HCT116 (cell line): ENCODE results near the gene CCDC159. TPM values are rescaled to one million over a fixed set of nuclear protein-coding genes. Genes with fewer than 3 reads are reported as not detected.

Source experiments
- ATAC-seq: fragments of 200-7000 bp; cut with Tn5 transposase; 2 replicates; pipeline ENCODE4 v1.9.1; 2020; ENCODE audit warnings: mild to moderate bottlenecking, moderate library complexity
- BruUV-seq: library from RNA; stranded (reverse); fragments of 400-500 nt; replicated peaks from 2 replicates; lab custom pipeline; 2021; lab: Mats Ljungman, UMichigan
- CTCF ChIA-PET: fragments of 300-600 bp; sonication (Branson Sonifier 250); formaldehyde crosslinking; loops from one replicate; lab custom pipeline; 2021; ENCODE audit warnings: antibody characterized with exemption; lab: Charles Lee
- POLR2A ChIA-PET: fragments of 300-600, 350-600 bp; sonication (Branson Sonifier 250); formaldehyde crosslinking; loops from one replicate; lab custom pipeline; 2021; ENCODE audit warnings: antibody characterized with exemption; lab: Charles Lee
- RAD21 ChIA-PET, 2 experiments: fragments of 300-600 bp; sonication (Branson Sonifier 250); formaldehyde crosslinking; loops; one replicate each; lab custom pipeline; 2023; ENCODE audit warnings: low total read pairs in 2 of 2; ENCODE audit not compliant: uncharacterized antibody in 2 of 2, unreplicated experiment in 2 of 2, low non-redundant PET in 1 of 2; lab: Charles Lee
- DNase-seq: peaks from one replicate; pipeline ENCODE4 v3.0.0-alpha.2; 2010; ENCODE audit warnings: low read depth, low spot score
- H2AFZ ChIP-seq: fragments of 200-600 bp; shearing (Covaris generic), sonication (generic); 2 replicates; pipeline ENCODE4 v1.6.1; 2017; ENCODE audit warnings: low read depth, mixed run types, mixed read lengths, antibody characterized with exemption, low read length; ENCODE audit not compliant: poor library complexity, severe bottlenecking
- H3K27ac ChIP-seq: 2 replicates; pipeline ENCODE4 v1.5.1; 2012; ENCODE audit warnings: low read depth, low read length
- H3K27me3 ChIP-seq: fragments of 200-600 bp; sonication (generic); 2 replicates; pipeline ENCODE4 v1.6.1; 2016; ENCODE audit warnings: mixed run types, low read length, mixed read lengths; ENCODE audit not compliant: insufficient read depth
- H3K36me3 ChIP-seq, 2 experiments: fragments of 200-500 bp in 1 of 2; fragments of 200-600 bp in 1 of 2; sonication (Bioruptor generic) in 1 of 2; sonication (generic) in 1 of 2; 2 replicates each; pipeline versions ENCODE4 v1.5.1 to v1.6.1; 2014 to 2016; ENCODE audit warnings: low read length in 2 of 2, inconsistent platforms in 1 of 2, mixed read lengths in 1 of 2, mixed run types in 1 of 2; ENCODE audit not compliant: insufficient read depth in 2 of 2, control insufficient read depth in 1 of 2
- H3K4me1 ChIP-seq, 2 experiments: fragments of 200-600 bp in 1 of 2; sonication (generic) in 1 of 2; 2 replicates each; pipeline versions ENCODE4 v1.5.1 to v1.6.1; 2012 to 2017; ENCODE audit warnings: low read length in 2 of 2, inconsistent platforms in 1 of 2, mild to moderate bottlenecking in 1 of 2, mixed read lengths in 1 of 2, mixed run types in 1 of 2, moderate library complexity in 1 of 2; ENCODE audit not compliant: insufficient read depth in 2 of 2, control insufficient read depth in 1 of 2
- H3K4me2 ChIP-seq: fragments of 200-600 bp; sonication (generic); 2 replicates; pipeline ENCODE4 v1.6.1; 2017; ENCODE audit warnings: mixed run types, low read length, mixed read lengths
- H3K4me3 ChIP-seq, 2 experiments: fragments of 200-600 bp in 1 of 2; sonication (generic) in 1 of 2; replicated peaks in 1 of 2; 2 replicates each; pipeline ENCODE4 v1.5.1; 2011 to 2016; ENCODE audit warnings: low read length in 2 of 2, control low read depth in 1 of 2, low read depth in 1 of 2, mild to moderate bottlenecking in 1 of 2, mixed read lengths in 1 of 2, mixed run types in 1 of 2
- H3K79me2 ChIP-seq: fragments of 200-600 bp; sonication (generic); 2 replicates; pipeline ENCODE4 v1.6.1; 2017; ENCODE audit warnings: mild to moderate bottlenecking, mixed run types, low read length, moderate library complexity, mixed read lengths; ENCODE audit not compliant: insufficient read depth
- H3K9ac ChIP-seq: fragments of 200-600 bp; sonication (generic); 2 replicates; pipeline ENCODE4 v1.6.1; 2016; ENCODE audit warnings: low read length, mixed read lengths
- H3K9me2 ChIP-seq: fragments of 200-600 bp; sonication (generic), shearing (Covaris generic); 2 replicates; pipeline ENCODE4 v1.6.1; 2017; ENCODE audit warnings: mixed run types, mild to moderate bottlenecking, moderate library complexity; ENCODE audit not compliant: insufficient read depth
- H3K9me3 ChIP-seq, 2 experiments: fragments of 200-500 bp in 1 of 2; fragments of 200-600 bp in 1 of 2; sonication (Bioruptor generic) in 1 of 2; sonication (generic) in 1 of 2; 2 replicates each; pipeline ENCODE4 v1.6.1; 2014 to 2017; ENCODE audit warnings: low read length in 2 of 2, mixed read lengths in 2 of 2, inconsistent platforms in 1 of 2, low read depth in 1 of 2, mild to moderate bottlenecking in 1 of 2, mixed run types in 1 of 2, moderate library complexity in 1 of 2; ENCODE audit not compliant: control insufficient read depth in 1 of 2, insufficient read depth in 1 of 2
- H4K20me1 ChIP-seq: fragments of 200-600 bp; sonication (generic), shearing (Covaris generic); 2 replicates; pipeline ENCODE4 v1.6.1; 2017; ENCODE audit warnings: mixed run types, mild to moderate bottlenecking, moderate library complexity; ENCODE audit not compliant: insufficient read depth
- CBX3 ChIP-seq: IDR thresholded peaks from 2 replicates; pipeline ENCODE4 v1.6.1; 2012; ENCODE audit warnings: low read depth
- CEBPB ChIP-seq: IDR thresholded peaks from 2 replicates; pipeline ENCODE4 v1.6.1; 2012; ENCODE audit warnings: low read depth
- EZH2 ChIP-seq: fragments of 200-600 bp; sonication (generic); IDR thresholded peaks from 2 replicates; pipeline ENCODE4 v1.6.1; 2017; ENCODE audit warnings: antibody characterized with exemption, mixed run types
- EZH2phosphoT487 ChIP-seq: fragments of 200-600 bp; IDR thresholded peaks from 2 replicates; pipeline ENCODE4 v1.6.1; 2018; ENCODE audit warnings: antibody characterized with exemption, borderline replicate concordance
- POLR2A ChIP-seq: IDR thresholded peaks from 2 replicates; pipeline ENCODE4 v1.7.0; 2011; ENCODE audit warnings: borderline replicate concordance; ENCODE audit not compliant: insufficient read depth, insufficient read length; ENCODE audit errors: extremely low read depth
- POLR2AphosphoS5 ChIP-seq: IDR thresholded peaks from 2 replicates; pipeline ENCODE4 v1.6.1; 2011; ENCODE audit warnings: mild to moderate bottlenecking, low read depth, low read length, moderate library complexity
- SIN3A ChIP-seq: IDR thresholded peaks from 2 replicates; pipeline ENCODE4 v1.6.1; 2012; ENCODE audit warnings: low read depth
- SP1 ChIP-seq: IDR thresholded peaks from 2 replicates; pipeline ENCODE4 v1.6.1; 2012; ENCODE audit warnings: low read depth
- SRF ChIP-seq: IDR thresholded peaks from 2 replicates; pipeline ENCODE4 v1.6.1; 2012; ENCODE audit warnings: low read depth
- YY1 ChIP-seq: IDR thresholded peaks from 2 replicates; pipeline ENCODE4 v1.6.1; 2011; ENCODE audit warnings: low read length, low read depth, moderate library complexity, mild to moderate bottlenecking; ENCODE audit not compliant: insufficient replicate concordance; ENCODE audit errors: extremely low read depth
- ZFX ChIP-seq: fragments of 450-650 bp; IDR thresholded peaks from 2 replicates; pipeline ENCODE4 v1.6.1; 2017
- ZNF274 ChIP-seq: fragments of 200-500 bp; sonication (Bioruptor generic); IDR thresholded peaks from 2 replicates; pipeline ENCODE4 v1.6.1; 2014; ENCODE audit warnings: mild to moderate bottlenecking, low read depth, low read length, inconsistent platforms
- intact Hi-C: fragments of 100-400 bp; cut with micrococcal nuclease; formaldehyde crosslinking; loops from 2 replicates; pipeline ENCODE4 v1.10.0; 2022
- total RNA-seq: library from RNA; stranded (reverse); gene quantifications from one replicate; pipeline ENCODE4 v1.2.1, GENCODE V29; 2021; ENCODE audit not compliant: unreplicated experiment
- TF ChIP-seq, protein P1 (sequence below): IDR thresholded peaks from 2 replicates; pipeline ENCODE4 v1.6.1; 2012; ENCODE audit warnings: low read depth
- TF ChIP-seq, protein P2 (sequence below): IDR thresholded peaks from 2 replicates; pipeline ENCODE4 v1.6.1; 2011; ENCODE audit warnings: mild to moderate bottlenecking, low read length, moderate library complexity; ENCODE audit not compliant: insufficient replicate concordance; ENCODE audit errors: extremely low read depth
- TF ChIP-seq, protein P3 (sequence below): IDR thresholded peaks from 2 replicates; pipeline ENCODE4 v1.6.1; 2012
- TF ChIP-seq, protein P4 (sequence below), 3 experiments: fragments of 200-600 bp in 1 of 3; sonication (generic) in 1 of 3; IDR thresholded peaks in 2 of 3; conservative IDR thresholded peaks in 1 of 3; 2 replicates each; pipeline ENCODE4 v1.5.1; 2012 to 2017; ENCODE audit warnings: low read depth in 2 of 3, low read length in 2 of 3, antibody characterized with exemption in 1 of 3, borderline replicate concordance in 1 of 3, control low read depth in 1 of 3, mild to moderate bottlenecking in 1 of 3, mixed read lengths in 1 of 3, mixed run types in 1 of 3, moderate library complexity in 1 of 3; ENCODE audit not compliant: insufficient read depth in 1 of 3

CCDC159 gene
- total RNA-seq, 1 experiment from 2014 or later: 7.7 TPM

DNA sequence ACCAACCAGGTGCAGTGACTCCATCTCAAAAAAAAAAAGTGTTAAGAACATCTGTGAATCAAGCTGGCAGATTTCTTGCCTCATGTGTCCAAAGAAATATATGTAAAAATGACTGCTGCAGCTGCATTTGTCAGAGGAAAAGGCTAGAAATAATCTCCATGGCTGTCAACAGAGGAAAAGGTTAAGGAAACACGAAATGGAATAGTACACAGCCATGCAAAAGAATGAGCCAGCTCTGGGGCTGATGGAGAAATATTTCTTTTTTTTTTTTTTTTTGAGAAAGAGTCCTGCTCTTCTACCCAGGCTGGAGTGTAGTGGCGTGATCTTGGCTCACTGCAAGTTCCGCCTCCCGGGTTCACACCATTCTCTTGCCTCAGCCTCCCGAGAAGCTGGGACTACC, 13.5 kb upstream of the CCDC159 start:
- Histone ChIP-seq H3K9ac (no peak overlapping the region), H3K4me3 (no peak overlapping the region), H4K20me1 (no peaks in the 10 kb centered on the region), H3K79me2 (no peaks in the 10 kb centered on the region), H2AFZ (no peak overlapping the region), H3K4me2 (no peak overlapping the region), H3K27ac (no peak overlapping the region), H3K36me3 (peaks cover 7 to 16% of the 10 kb centered on the region in 2 experiments), H3K9me3 (no peaks in the 10 kb centered on the region), H3K27me3 (no peaks in the 10 kb centered on the region), H3K4me1 (no peaks in the 10 kb centered on the region), H3K9me2 (no peaks in the 10 kb centered on the region)
- CTCF ChIA-PET: no interaction called here
- DNase-seq (no peak), ATAC-seq (no peak)
- POLR2A ChIA-PET: no interaction called here
- BruUV-seq: no TSS peak
- intact Hi-C loops: no loop called here
- TF ChIP-seq CBX3 (no peak), ZFX (no peak), SIN3A (no peak), CEBPB (no peak), EZH2phosphoT487 (no peak), SRF (no peak), SP1 (no peak), POLR2AphosphoS5 (no peak), EZH2 (no peak), POLR2A (no peak), ZNF274 (no peak), YY1 (no peak)
- TF ChIP-seq, protein P1, sequence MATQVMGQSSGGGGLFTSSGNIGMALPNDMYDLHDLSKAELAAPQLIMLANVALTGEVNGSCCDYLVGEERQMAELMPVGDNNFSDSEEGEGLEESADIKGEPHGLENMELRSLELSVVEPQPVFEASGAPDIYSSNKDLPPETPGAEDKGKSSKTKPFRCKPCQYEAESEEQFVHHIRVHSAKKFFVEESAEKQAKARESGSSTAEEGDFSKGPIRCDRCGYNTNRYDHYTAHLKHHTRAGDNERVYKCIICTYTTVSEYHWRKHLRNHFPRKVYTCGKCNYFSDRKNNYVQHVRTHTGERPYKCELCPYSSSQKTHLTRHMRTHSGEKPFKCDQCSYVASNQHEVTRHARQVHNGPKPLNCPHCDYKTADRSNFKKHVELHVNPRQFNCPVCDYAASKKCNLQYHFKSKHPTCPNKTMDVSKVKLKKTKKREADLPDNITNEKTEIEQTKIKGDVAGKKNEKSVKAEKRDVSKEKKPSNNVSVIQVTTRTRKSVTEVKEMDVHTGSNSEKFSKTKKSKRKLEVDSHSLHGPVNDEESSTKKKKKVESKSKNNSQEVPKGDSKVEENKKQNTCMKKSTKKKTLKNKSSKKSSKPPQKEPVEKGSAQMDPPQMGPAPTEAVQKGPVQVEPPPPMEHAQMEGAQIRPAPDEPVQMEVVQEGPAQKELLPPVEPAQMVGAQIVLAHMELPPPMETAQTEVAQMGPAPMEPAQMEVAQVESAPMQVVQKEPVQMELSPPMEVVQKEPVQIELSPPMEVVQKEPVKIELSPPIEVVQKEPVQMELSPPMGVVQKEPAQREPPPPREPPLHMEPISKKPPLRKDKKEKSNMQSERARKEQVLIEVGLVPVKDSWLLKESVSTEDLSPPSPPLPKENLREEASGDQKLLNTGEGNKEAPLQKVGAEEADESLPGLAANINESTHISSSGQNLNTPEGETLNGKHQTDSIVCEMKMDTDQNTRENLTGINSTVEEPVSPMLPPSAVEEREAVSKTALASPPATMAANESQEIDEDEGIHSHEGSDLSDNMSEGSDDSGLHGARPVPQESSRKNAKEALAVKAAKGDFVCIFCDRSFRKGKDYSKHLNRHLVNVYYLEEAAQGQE: no peak
- TF ChIP-seq, protein P2, sequence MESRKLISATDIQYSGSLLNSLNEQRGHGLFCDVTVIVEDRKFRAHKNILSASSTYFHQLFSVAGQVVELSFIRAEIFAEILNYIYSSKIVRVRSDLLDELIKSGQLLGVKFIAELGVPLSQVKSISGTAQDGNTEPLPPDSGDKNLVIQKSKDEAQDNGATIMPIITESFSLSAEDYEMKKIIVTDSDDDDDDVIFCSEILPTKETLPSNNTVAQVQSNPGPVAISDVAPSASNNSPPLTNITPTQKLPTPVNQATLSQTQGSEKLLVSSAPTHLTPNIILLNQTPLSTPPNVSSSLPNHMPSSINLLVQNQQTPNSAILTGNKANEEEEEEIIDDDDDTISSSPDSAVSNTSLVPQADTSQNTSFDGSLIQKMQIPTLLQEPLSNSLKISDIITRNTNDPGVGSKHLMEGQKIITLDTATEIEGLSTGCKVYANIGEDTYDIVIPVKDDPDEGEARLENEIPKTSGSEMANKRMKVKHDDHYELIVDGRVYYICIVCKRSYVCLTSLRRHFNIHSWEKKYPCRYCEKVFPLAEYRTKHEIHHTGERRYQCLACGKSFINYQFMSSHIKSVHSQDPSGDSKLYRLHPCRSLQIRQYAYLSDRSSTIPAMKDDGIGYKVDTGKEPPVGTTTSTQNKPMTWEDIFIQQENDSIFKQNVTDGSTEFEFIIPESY: no peak
- TF ChIP-seq, protein P3, sequence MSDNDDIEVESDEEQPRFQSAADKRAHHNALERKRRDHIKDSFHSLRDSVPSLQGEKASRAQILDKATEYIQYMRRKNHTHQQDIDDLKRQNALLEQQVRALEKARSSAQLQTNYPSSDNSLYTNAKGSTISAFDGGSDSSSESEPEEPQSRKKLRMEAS: no peak
- TF ChIP-seq, protein P4, sequence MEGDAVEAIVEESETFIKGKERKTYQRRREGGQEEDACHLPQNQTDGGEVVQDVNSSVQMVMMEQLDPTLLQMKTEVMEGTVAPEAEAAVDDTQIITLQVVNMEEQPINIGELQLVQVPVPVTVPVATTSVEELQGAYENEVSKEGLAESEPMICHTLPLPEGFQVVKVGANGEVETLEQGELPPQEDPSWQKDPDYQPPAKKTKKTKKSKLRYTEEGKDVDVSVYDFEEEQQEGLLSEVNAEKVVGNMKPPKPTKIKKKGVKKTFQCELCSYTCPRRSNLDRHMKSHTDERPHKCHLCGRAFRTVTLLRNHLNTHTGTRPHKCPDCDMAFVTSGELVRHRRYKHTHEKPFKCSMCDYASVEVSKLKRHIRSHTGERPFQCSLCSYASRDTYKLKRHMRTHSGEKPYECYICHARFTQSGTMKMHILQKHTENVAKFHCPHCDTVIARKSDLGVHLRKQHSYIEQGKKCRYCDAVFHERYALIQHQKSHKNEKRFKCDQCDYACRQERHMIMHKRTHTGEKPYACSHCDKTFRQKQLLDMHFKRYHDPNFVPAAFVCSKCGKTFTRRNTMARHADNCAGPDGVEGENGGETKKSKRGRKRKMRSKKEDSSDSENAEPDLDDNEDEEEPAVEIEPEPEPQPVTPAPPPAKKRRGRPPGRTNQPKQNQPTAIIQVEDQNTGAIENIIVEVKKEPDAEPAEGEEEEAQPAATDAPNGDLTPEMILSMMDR (IDR thresholded peaks at IDR 0.05 in 2 of 3, conservative IDR thresholded peaks at IDR 0.05 in 1 of 3; ENCODE audit: borderline replicate concordance in 1 of 3, insufficient read depth in 1 of 3, low read depth in 2 of 3, low read length in 2 of 3): no peak
- RAD21 ChIA-PET: no interaction called here
